Transverse colon (tissue), 4 donors: ENCODE data around the gene PRAC1. TPM values are rescaled to one million over a fixed set of nuclear protein-coding genes. Genes with fewer than 3 reads are reported as not detected.

Experiments
- DNase-seq: peaks from one replicate; pipeline ENCODE4 v3.0.0-alpha.2; 2019
- H3K27ac ChIP-seq, 4 donors: fragments of 200-600 bp; sonication (generic); 2 replicates each; pipeline ENCODE4 v1.5.1; 2016 to 2018; ENCODE audit warnings: inconsistent platforms in 4 of 4
- H3K27me3 ChIP-seq: fragments of 200-600 bp; sonication (generic); 2 replicates; pipeline ENCODE4 v1.5.1; 2017; ENCODE audit warnings: inconsistent platforms
- H3K36me3 ChIP-seq, 4 donors: fragments of 200-600 bp; sonication (generic); 2 replicates each; pipeline ENCODE4 v1.5.1; 2017 to 2019; ENCODE audit warnings: inconsistent platforms in 4 of 4
- H3K4me1 ChIP-seq, 4 donors: fragments of 200-600 bp; sonication (generic); 2 replicates each; pipeline ENCODE4 v1.5.1; 2017 to 2020; ENCODE audit warnings: inconsistent platforms in 4 of 4
- H3K4me3 ChIP-seq, 4 donors: fragments of 200-600 bp; sonication (generic); 1 replicate in 1 of 4; 2 replicates in 3 of 4; pipeline versions ENCODE4 v1.5.1 to v1.6.1; 2017 to 2019; ENCODE audit warnings: inconsistent platforms in 4 of 4
- H3K9me3 ChIP-seq, 2 donors: fragments of 200-600 bp; sonication (generic); 2 replicates each; pipeline ENCODE4 v1.5.1; 2017 to 2019; ENCODE audit warnings: inconsistent platforms in 2 of 2
- CTCF ChIP-seq, 5 experiments: fragments of 200-600 bp in 3 of 5; fragments of 450-650 bp in 2 of 5; sonication (generic) in 3 of 5; IDR thresholded peaks; 1 replicate in 2 of 5; 2 replicates in 3 of 5; pipeline ENCODE4 v1.5.1; 2016 to 2017; ENCODE audit warnings: antibody characterized with exemption in 5 of 5, inconsistent platforms in 3 of 5, mild to moderate bottlenecking in 2 of 5, moderate library complexity in 1 of 5
- EP300 ChIP-seq: sonication (generic); formaldehyde crosslinking; IDR thresholded peaks from one replicate; pipeline ENCODE4 v1.6.1; 2017; ENCODE audit warnings: antibody characterized with exemption, low read depth
- POLR2A ChIP-seq: fragments of 450-650 bp; IDR thresholded peaks from one replicate; pipeline ENCODE4 v1.6.1; 2016; ENCODE audit warnings: antibody characterized with exemption, mild to moderate bottlenecking, moderate library complexity
- POLR2AphosphoS5 ChIP-seq, 3 donors: sonication (generic); formaldehyde crosslinking; IDR thresholded peaks; one replicate each; pipeline ENCODE4 v1.6.1; 2016; ENCODE audit warnings: antibody characterized with exemption in 3 of 3
- WGBS, 2 donors: methylation state at CpG; one replicate each; pipeline ENCODE4 v1.1.5; 2018; ENCODE audit warnings: low coverage in 1 of 2; 5-methylcytosine and 5-hydroxymethylcytosine counted together
- in situ Hi-C, 4 donors: fragments of 200-750 bp; cut with MboI; loops; one replicate each; pipeline versions ENCODE4 v1.15.0 to v1.15.1; 2017; ENCODE audit warnings: low sequenced_read_pairs in 3 of 4, low pct_ligation_motif_present in 1 of 4, low pct_unique_long_range_greater_than_20kb in 1 of 4
- intact Hi-C: fragments of 100-400 bp; cut with DNase I; formaldehyde crosslinking; loops from one replicate; pipeline ENCODE4 v1.15.1; 2023; ENCODE audit warnings: low total_unique reads
- total RNA-seq, 4 donors: library from RNA; depleted of rRNA; stranded (reverse); fragments of >200 nt; gene quantifications; one replicate each; pipeline ENCODE4 v1.1.0, GENCODE V29; 2016

Gene PRAC1
- total RNA-seq, 4 donors from 2014 or later = 4.4 TPM; not detected in 3

GRCh38 chr17:48738424-48738802, 16.1 kb upstream of the PRAC1 start:
- Histone ChIP-seq H3K27ac (no peak overlapping the region), H3K9me3 (no peaks in the 10 kb centered on the region), H3K4me3 (no peak overlapping the region), H3K36me3 (no peaks in the 10 kb centered on the region), H3K4me1 (peaks cover 0 to 11% (median 3%) of the 10 kb centered on the region in 4 donors), H3K27me3 (peaks cover 100% of the 10 kb centered on the region)
- intact Hi-C loops = no loop called here
- in situ Hi-C loops = loop anchor here in 3 of 4 donors (10.0 kb wide), 2 partner anchors 46 to 56 kb away; no protein-coding TSS in a partner anchor
- WGBS, 2 donors = 8 to 10% methylated on average over 8 to 11 of the region's 11 CpGs
- TF ChIP-seq POLR2AphosphoS5 (IDR thresholded peaks at IDR 0.05) (no peak), CTCF (IDR thresholded peaks at IDR 0.05) (no peak), POLR2A (no peak), EP300 (no peak)
- no peak for DNase-seq

- Histone ChIP-seq H3K36me3 (no peaks in the 10 kb centered on the region), H3K27me3 (peaks cover 100% of the 10 kb centered on the region), H3K9me3 (no peaks in the 10 kb centered on the region), H3K27ac (no peak overlapping the region), H3K4me1 (peaks cover 0 to 16% (median 9%) of the 10 kb centered on the region in 4 donors), H3K4me3 (no peak overlapping the region)
- no peak for DNase-seq
- 76% methylated on average over 3 to 4 of the region's 4 CpGs for WGBS, 2 donors
- in situ Hi-C loops = loop anchor here in 3 of 4 donors (10.0 kb wide), 2 partner anchors 47 to 57 kb away; no protein-coding TSS in a partner anchor
- intact Hi-C loops = no loop called here
- no peak for TF ChIP-seq EP300
- TF ChIP-seq POLR2AphosphoS5 (IDR thresholded peaks at IDR 0.05) = no peak
These were observed 15.2 kb upstream of the PRAC1 start for GRCh38 chr17:48737330-48738043.

DNA sequence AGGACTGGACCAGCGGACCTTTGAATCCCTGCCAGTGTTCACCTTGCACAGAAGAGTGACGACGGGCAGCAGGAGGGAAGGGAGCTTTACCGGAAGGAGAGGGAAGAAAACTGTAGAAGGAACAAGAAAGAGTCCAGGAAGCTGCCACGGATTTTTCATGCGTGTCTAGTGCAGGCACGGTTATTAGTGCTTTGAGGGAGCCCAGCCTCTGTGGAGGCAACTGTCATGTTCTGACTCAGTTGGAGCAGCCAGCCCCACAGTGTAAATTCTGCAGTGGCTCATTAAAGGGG, 12.7 kb upstream of the PRAC1 start:
- H3K36me3 ChIP-seq = no peaks in the 10 kb centered on the region
- intact Hi-C loops = no loop called here
- 0 to 2% methylated on average over 4 to 7 of the region's 7 CpGs for WGBS, 2 donors
- H3K4me1 ChIP-seq = peaks cover 0 to 16% (median 9%) of the 10 kb centered on the region in 4 donors
- no peak for DNase-seq
- H3K9me3 ChIP-seq = no peaks in the 10 kb centered on the region
- no peak overlapping the region for H3K4me3 ChIP-seq
- H3K27me3 ChIP-seq = peaks cover 100% of the 10 kb centered on the region
- in situ Hi-C loops = loop anchor here in 3 of 4 donors (10.0 kb wide), 2 partner anchors 50 to 60 kb away; no protein-coding TSS in a partner anchor
- TF ChIP-seq POLR2A = no peak
- TF ChIP-seq POLR2AphosphoS5 (IDR thresholded peaks at IDR 0.05) = no peak
- no peak for TF ChIP-seq CTCF (IDR thresholded peaks at IDR 0.05)
- no peak for TF ChIP-seq EP300
- no peak overlapping the region for H3K27ac ChIP-seq

DNA sequence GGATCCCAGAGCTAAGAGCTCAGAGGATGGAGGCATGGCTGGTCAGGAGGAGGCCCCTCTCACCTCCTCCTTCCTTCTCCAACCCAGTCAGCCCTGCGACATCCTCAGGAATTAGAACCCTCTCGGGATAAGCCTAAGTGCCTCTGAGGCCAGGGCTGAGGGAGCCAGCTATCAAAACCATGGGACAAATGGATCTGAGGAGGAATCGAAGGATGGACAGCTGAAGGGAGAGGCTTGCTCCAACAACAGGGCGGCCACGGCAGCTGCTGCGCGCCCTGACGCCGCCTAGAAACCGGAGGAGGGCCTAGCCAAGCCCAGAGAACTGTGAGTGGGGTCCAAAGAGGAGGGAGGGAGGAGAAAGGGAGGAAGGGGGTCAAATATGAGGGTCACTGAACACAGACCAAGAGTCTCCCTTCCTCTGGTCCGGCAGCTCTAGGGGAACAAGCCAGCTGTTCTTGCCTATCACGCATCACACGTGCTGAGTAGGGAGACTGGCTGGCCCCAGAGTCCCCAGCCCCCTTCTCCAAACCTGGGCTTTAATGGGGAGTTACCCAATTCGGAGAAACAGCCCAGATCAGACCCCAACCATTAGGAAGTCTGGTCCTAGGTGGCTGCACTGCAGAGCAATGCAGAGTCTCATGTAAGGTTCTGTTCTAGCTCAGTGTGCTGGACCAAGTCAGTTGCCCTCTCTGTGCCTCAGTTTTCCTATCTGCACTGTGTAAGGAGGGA, 12.2 kb upstream of the PRAC1 start:
- Histone ChIP-seq H3K36me3 (no peaks in the 10 kb centered on the region), H3K27me3 (peaks cover 100% of the 10 kb centered on the region), H3K9me3 (no peaks in the 10 kb centered on the region), H3K27ac (no peak overlapping the region), H3K4me1 (peaks cover 0 to 20% (median 9%) of the 10 kb centered on the region in 4 donors), H3K4me3 (no peak overlapping the region)
- TF ChIP-seq POLR2AphosphoS5 (IDR thresholded peaks at IDR 0.05) = no peak
- no peak for TF ChIP-seq POLR2A
- TF ChIP-seq EP300 = no peak
- TF ChIP-seq CTCF (IDR thresholded peaks at IDR 0.05) = no peak
- DNase-seq = no peak
- WGBS, 2 donors = 21% methylated on average over 14 of the region's 14 CpGs; no CpG with 5 or more reads in 1 of the 2 donors
- in situ Hi-C loops = loop anchor here in 3 of 4 donors (10.0 kb wide), 2 partner anchors 50 to 60 kb away; no protein-coding TSS in a partner anchor
- intact Hi-C loops = no loop called here
